KMS-11 (cell line): ENCODE data around the gene XPC.

Experiments
- H2AFZ ChIP-seq: fragments of 200-600 bp; sonication (generic); 2 replicates; pipeline ENCODE4 v1.6.1; 2016; ENCODE audit warnings: antibody characterized with exemption, mixed run types, low read depth
- H3K27ac ChIP-seq: fragments of 200-600 bp; sonication (generic); 2 replicates; pipeline ENCODE4 v1.6.1; 2016; ENCODE audit warnings: mild to moderate bottlenecking, mixed run types
- H3K27me3 ChIP-seq: fragments of 200-600 bp; sonication (generic); 2 replicates; pipeline ENCODE4 v1.6.1; 2017; ENCODE audit warnings: mild to moderate bottlenecking, low read depth, mixed run types, moderate library complexity; ENCODE audit not compliant: insufficient read depth
- H3K36me3 ChIP-seq: fragments of 200-600 bp; sonication (generic); 2 replicates; pipeline ENCODE4 v1.6.1; 2017; ENCODE audit warnings: mild to moderate bottlenecking, mixed run types; ENCODE audit not compliant: insufficient read depth
- H3K4me1 ChIP-seq: fragments of 200-600 bp; sonication (generic); 2 replicates; pipeline ENCODE4 v1.6.1; 2016; ENCODE audit warnings: mild to moderate bottlenecking, low read depth, mixed run types; ENCODE audit not compliant: poor library complexity, severe bottlenecking
- H3K4me2 ChIP-seq: fragments of 200-600 bp; sonication (generic); 2 replicates; pipeline ENCODE4 v1.7.0; 2016; ENCODE audit warnings: mild to moderate bottlenecking, mixed run types
- H3K4me3 ChIP-seq: fragments of 200-600 bp; sonication (generic); IDR thresholded peaks from 2 replicates; pipeline ENCODE4 v1.6.1; 2017; ENCODE audit warnings: low read depth, low read length, mixed read lengths; ENCODE audit not compliant: insufficient read depth
- H3K79me2 ChIP-seq: fragments of 200-600 bp; sonication (generic); 2 replicates; pipeline ENCODE4 v1.6.1; 2016; ENCODE audit warnings: low read depth, mixed run types; ENCODE audit not compliant: insufficient read depth
- H3K9ac ChIP-seq: fragments of 200-600 bp; sonication (generic); 2 replicates; pipeline ENCODE4 v1.6.1; 2016; ENCODE audit warnings: mild to moderate bottlenecking, mixed run types
- H4K20me1 ChIP-seq: fragments of 200-600 bp; sonication (generic); 2 replicates; pipeline ENCODE4 v1.6.1; 2016; ENCODE audit warnings: mild to moderate bottlenecking, mixed run types; ENCODE audit not compliant: insufficient read depth
- CTCF ChIP-seq: fragments of 200-600 bp; sonication (generic); conservative IDR thresholded peaks from 2 replicates; pipeline ENCODE4 v1.6.1; 2017; ENCODE audit warnings: low read depth, mild to moderate bottlenecking, antibody characterized with exemption, low read length, moderate library complexity, mixed read lengths

Gene XPC

GRCh38 chr3:14144423-14145075, 33.9 kb downstream of the XPC start:
- Histone ChIP-seq H3K9ac (peak overlapping the region; percentile 63), H3K27ac (peak overlapping the region; percentile 91), H3K4me1 (peaks cover 25% of the 10 kb centered on the region), H3K27me3 (no peaks in the 10 kb centered on the region), H3K36me3 (no peaks in the 10 kb centered on the region), H2AFZ (no peak overlapping the region), H3K4me2 (peak overlapping the region; percentile 68; the same call in 1 of the 2 replicates), H3K79me2 (no peaks in the 10 kb centered on the region), H3K4me3 (no peak overlapping the region), H4K20me1 (no peaks in the 10 kb centered on the region)
- TF ChIP-seq CTCF, result no peak

- no peaks in the 10 kb centered on the region for H3K79me2 ChIP-seq
- H3K27me3 ChIP-seq, result no peaks in the 10 kb centered on the region
- TF ChIP-seq CTCF, result no peak
- H3K4me2 ChIP-seq, result peak overlapping the region; percentile 68; the same call in 1 of the 2 replicates
- no peaks in the 10 kb centered on the region for H3K36me3 ChIP-seq
- peak overlapping the region; percentile 63; the same call in 1 of the 2 replicates for H3K9ac ChIP-seq
- no peaks in the 10 kb centered on the region for H4K20me1 ChIP-seq
- H3K27ac ChIP-seq, result peak overlapping the region; percentile 91
- H3K4me3 ChIP-seq, result no peak overlapping the region
- H3K4me1 ChIP-seq, result peaks cover 25% of the 10 kb centered on the region
- no peak overlapping the region for H2AFZ ChIP-seq
These were observed 34.9 kb downstream of the XPC start for GRCh38 chr3:14143271-14144225.

DNA sequence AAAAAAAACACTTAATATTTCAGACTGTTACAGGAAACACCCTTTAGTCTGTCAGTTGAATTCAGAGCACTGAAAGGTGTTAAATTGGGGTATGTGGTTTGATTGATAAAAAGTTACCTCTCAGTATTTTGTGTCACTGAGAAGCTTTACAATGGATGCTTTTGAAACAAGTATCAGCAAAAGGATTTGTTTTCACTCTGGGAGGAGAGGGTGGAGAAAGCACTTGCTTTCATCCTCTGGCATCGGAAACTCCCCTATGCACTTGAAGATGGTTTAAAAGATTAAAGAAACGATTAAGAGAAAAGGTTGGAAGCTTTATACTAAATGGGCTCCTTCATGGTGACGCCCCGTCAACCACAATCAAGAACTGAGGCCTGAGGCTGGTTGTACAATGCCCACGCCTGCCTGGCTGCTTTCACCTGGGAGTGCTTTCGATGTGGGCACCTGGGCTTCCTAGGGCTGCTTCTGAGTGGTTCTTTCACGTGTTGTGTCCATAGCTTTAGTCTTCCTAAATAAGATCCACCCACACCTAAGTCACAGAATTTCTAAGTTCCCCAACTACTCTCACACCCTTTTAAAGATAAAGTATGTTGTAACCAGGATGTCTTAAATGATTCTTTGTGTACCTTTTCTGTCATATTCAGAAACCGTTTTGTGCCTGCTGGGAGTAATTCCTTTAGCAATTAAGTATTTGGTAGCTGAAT, 35.7 kb downstream of the XPC start:
- Histone ChIP-seq H3K4me1 (peaks cover 25% of the 10 kb centered on the region), H3K27ac (no peak overlapping the region)

More for the DNA sequence above, 35.7 kb downstream of the XPC start:
- H2AFZ ChIP-seq, result no peak overlapping the region
- no peak for TF ChIP-seq CTCF
- H3K9ac ChIP-seq, result no peak overlapping the region
- no peak overlapping the region for H3K4me3 ChIP-seq
- H3K36me3 ChIP-seq, result no peaks in the 10 kb centered on the region
- H4K20me1 ChIP-seq, result no peaks in the 10 kb centered on the region
- no peak overlapping the region for H3K4me2 ChIP-seq
- H3K27me3 ChIP-seq, result no peaks in the 10 kb centered on the region
- H3K79me2 ChIP-seq, result no peaks in the 10 kb centered on the region
